ENCODE results near the gene NOL4L.
"Not testable (repeated sequence)": the region's sequence is repeated elsewhere in the genome, so short reads cannot be mapped to it uniquely, and the experiment has no call there.

NOL4L gene

DNA sequence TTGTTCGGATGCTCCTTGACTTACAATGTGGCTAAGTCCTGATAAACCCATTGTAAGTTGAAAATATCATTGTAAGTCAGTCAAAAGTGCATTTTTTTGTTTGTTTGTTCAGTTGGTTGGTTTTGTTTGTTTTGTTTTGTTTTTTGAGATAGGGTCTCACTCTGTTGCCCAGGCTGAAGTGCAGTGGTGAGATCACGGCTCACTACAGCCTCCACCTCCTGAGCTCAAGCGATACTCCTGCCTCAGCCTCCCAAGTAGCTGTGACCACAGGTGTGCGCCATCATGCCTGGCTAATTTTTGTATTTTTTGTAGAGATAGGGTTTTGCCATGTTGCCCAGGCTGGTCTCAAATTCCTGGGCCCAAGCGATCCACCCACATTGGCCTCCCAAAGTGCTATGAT lies 9.5 kb upstream of the NOL4L start:
- ATAC-seq (ENCODE audit: low read depth); H3K4me1 Mint-ChIP-seq; H3K9me3 Mint-ChIP-seq; H3K27me3 Mint-ChIP-seq; H3K36me3 Mint-ChIP-seq; DNase-seq (ENCODE audit: low spot score in 2 of 2); H3K4me3 Mint-ChIP-seq; H3K27ac Mint-ChIP-seq: not testable (repeated sequence)

DNA sequence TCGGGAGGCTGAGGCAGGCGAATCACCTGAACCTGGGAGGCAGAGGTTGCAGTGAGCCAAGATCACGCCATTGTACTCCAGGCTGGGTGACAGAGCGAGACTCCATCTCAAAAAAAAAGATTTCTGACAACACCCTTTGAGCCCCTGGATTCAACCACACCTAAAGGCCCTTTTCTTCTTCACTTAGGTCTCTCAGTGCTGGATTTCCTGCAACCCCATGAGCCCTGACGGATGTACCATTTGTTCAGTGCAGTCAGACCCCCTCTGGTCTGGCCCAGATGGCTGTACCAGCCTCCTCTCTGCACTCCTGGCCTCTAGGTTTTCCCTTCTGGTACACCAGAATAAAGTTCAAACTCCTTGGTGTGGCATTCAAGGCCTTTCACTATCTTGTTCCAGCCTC lies 9.1 kb upstream of the NOL4L start:
- Mint-ChIP-seq H3K27ac (no peak overlapping the region), H3K4me3 (no peak overlapping the region), H3K9me3 (no peaks in the 10 kb centered on the region), H3K4me1 (no peaks in the 10 kb centered on the region), H3K27me3 (no peaks in the 10 kb centered on the region), H3K36me3 (no peaks in the 10 kb centered on the region)
- DNase-seq (ENCODE audit: low spot score in 2 of 2) (no peak), ATAC-seq (ENCODE audit: low read depth) (no peak)

DNA sequence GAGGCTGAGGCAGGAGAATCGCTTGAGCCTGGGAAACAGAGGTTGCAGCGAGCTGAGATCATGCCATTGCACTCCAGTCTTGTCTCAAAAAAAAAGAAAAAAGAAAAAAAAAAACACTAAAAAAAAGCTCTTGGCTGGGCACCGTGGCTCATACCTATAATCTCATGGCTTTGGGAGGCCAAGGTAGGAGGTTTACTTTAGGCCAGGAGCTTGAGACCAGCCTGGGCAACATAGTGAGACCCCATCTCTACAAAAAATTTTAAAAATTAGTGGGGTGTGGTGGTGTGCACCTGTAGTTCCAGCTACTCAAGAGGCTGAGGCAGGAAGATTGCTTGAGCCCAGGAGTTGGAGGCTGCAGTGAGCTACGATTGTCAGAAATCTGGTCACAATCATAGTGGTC lies 7.5 kb upstream of the NOL4L start:
- not testable (repeated sequence) for H3K4me3 Mint-ChIP-seq; DNase-seq (ENCODE audit: low spot score in 2 of 2); H3K36me3 Mint-ChIP-seq; H3K27ac Mint-ChIP-seq; H3K9me3 Mint-ChIP-seq; H3K27me3 Mint-ChIP-seq; ATAC-seq (ENCODE audit: low read depth); H3K4me1 Mint-ChIP-seq

DNA sequence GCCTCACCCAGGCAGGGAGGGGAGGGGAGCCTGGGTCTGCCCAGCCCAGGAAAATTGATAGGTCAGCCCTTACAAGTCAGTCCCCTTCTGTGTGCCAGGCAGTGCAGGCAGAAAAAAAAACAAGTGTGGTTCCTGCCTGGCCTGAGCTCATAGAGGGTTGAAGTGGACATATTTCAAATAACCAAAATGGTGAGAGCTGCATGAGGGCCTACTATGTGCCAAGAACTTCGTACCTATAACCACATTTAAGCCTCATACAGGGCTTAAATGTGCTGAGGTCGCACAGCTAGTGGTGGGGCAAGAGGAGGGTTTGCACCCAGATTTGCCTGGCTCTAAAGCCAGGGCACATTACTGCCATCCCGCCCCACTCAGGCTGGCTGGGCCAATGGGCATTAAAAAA lies 6.9 kb upstream of the NOL4L start:
- Mint-ChIP-seq H3K4me1 (peaks cover 2% of the 10 kb centered on the region), H3K36me3 (no peaks in the 10 kb centered on the region), H3K9me3 (no peaks in the 10 kb centered on the region), H3K27ac (no peak overlapping the region), H3K27me3 (no peaks in the 10 kb centered on the region), H3K4me3 (no peak overlapping the region)
- ATAC-seq (ENCODE audit: low read depth) (no peak), DNase-seq (ENCODE audit: low spot score in 2 of 2) (no peak)

DNA sequence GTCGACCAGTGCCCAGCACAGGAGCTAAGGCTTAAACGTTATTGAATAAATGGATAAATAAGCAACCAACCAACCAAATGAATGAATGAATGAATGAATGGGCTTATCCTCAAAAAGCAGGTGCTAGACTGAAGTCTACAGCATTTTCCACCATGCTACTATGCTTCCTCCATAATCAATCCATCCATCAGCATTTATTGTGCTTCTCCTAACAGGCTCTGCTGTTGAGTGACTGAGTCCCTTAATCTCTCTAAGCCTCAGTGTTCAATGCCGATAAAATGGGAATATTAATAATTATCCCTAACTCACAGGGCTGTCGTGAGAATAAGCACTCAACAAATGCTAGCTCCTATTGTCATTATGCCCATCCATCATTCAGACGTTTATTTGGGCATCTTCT lies 4.6 kb upstream of the NOL4L start:
- Mint-ChIP-seq H3K9me3 (no peaks in the 10 kb centered on the region), H3K27ac (no peak overlapping the region), H3K36me3 (no peaks in the 10 kb centered on the region), H3K27me3 (no peaks in the 10 kb centered on the region), H3K4me3 (no peak overlapping the region), H3K4me1 (peaks cover 17% of the 10 kb centered on the region)
- ATAC-seq (ENCODE audit: low read depth) (no peak), DNase-seq (ENCODE audit: low spot score in 2 of 2) (no peak)

DNA sequence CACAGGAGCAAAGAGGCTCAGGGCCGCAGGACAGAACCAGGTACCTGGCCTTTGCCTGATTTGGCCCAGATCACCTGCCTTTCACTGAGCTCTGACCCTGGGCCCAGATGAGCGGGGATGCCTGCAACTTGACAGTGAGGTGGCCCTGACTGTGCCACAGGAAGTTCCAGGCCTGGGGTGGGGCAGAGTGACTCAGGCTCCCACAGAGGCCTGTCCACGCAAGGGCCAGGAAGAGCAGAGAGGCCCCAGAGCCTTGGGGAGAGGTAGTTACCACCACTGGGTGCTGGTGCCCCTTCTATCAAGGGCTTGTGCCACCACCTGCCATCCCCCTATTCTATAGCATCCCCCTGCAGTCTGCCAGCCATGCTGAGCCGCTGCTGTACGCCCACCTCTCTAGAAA lies 4.1 kb upstream of the NOL4L start:
- Mint-ChIP-seq H3K36me3 (no peaks in the 10 kb centered on the region), H3K27ac (no peak overlapping the region), H3K9me3 (no peaks in the 10 kb centered on the region), H3K4me3 (no peak overlapping the region), H3K27me3 (no peaks in the 10 kb centered on the region), H3K4me1 (peaks cover 17% of the 10 kb centered on the region)
- DNase-seq (ENCODE audit: low spot score in 2 of 2): no peak
- ATAC-seq (ENCODE audit: low read depth): no peak

DNA sequence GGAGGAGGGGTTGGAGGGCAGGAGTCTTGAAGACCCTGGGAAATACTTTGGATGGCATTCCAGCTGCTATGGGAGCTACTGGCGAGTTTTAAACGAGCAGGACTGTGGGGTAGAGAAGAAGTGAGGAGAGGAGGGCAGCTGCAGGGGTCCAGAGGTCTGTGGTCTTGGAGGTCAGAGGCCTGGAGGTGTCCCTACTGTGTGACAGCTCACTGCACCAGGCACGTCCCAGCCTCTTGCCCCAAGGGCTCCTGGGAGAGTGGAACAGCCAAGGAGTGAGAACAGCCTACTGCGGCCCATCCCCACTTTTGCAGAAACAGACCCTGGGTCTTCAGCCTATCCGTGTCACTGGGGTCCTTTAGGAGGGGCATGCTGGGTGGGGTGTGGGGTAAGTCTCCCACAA lies 2.9 kb upstream of the NOL4L start:
- Mint-ChIP-seq H3K27ac (no peak overlapping the region), H3K27me3 (no peaks in the 10 kb centered on the region), H3K9me3 (no peaks in the 10 kb centered on the region), H3K4me3 (no peak overlapping the region), H3K4me1 (peaks cover 17% of the 10 kb centered on the region), H3K36me3 (no peaks in the 10 kb centered on the region)
- DNase-seq (ENCODE audit: low spot score in 2 of 2) (no peak), ATAC-seq (ENCODE audit: low read depth) (no peak)

DNA sequence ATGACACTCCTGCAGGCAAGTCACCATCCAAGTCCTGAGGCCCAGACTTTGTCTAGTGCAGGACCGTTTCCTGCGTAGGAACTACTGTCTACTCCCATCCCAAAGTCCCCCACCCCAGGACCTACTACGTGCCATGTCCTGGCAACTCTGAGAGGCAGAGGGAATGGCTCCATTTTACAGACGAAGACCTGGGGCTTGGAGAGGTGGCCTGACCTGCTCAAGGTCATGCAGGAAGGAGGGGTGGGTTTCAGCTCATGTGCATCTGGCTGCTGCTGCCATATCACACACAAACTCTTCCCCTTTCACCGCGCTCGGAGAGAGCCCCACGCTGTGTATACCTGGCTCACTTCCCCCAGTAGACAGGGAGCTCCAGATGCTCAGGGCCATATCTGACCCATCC lies 1.2 kb upstream of the NOL4L start:
- Mint-ChIP-seq H3K36me3 (no peaks in the 10 kb centered on the region), H3K27me3 (no peaks in the 10 kb centered on the region), H3K4me3 (peak overlapping the region; percentile 87), H3K27ac (peak overlapping the region; percentile 78), H3K9me3 (no peaks in the 10 kb centered on the region), H3K4me1 (peaks cover 23% of the 10 kb centered on the region)
- no peak for DNase-seq (ENCODE audit: low spot score in 2 of 2)
- ATAC-seq (ENCODE audit: low read depth): peak; percentile 29

DNA sequence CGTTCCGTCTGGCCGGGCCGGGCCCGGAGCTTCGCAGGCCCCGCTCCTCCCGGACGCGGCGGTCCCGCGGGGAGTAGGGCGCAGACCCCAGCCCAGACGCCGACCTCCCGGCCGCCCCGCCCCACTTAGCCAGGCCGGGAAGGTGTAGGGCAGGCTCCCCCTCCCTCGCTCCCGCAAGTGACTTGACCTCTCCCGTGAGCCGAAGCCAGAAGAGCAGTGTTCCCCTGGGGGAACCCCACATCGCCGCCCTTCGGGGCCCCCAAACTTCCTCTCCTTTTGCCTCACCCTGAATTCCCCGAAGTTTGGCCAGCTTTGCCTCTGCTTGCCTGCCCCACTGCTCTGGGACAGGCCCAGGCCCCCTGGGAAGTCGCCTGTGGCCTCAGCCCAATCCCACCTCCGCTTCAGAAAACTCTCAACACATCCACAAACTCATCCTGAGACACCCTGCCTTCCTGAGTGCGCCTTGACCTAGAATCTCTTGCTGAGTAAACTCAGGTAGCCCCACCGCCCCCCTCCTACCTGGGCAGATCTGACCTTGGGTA lies 524 bp upstream of the NOL4L start:
- Mint-ChIP-seq H3K27me3 (no peaks in the 10 kb centered on the region), H3K4me1 (peaks cover 24% of the 10 kb centered on the region), H3K36me3 (no peaks in the 10 kb centered on the region), H3K4me3 (peak overlapping the region; percentile 87), H3K9me3 (no peaks in the 10 kb centered on the region), H3K27ac (peak overlapping the region; percentile 78)
- ATAC-seq (ENCODE audit: low read depth) (peak; percentile 26), DNase-seq (ENCODE audit: low spot score in 2 of 2) (peak in 1 of 2 donors; percentile 46)

DNA sequence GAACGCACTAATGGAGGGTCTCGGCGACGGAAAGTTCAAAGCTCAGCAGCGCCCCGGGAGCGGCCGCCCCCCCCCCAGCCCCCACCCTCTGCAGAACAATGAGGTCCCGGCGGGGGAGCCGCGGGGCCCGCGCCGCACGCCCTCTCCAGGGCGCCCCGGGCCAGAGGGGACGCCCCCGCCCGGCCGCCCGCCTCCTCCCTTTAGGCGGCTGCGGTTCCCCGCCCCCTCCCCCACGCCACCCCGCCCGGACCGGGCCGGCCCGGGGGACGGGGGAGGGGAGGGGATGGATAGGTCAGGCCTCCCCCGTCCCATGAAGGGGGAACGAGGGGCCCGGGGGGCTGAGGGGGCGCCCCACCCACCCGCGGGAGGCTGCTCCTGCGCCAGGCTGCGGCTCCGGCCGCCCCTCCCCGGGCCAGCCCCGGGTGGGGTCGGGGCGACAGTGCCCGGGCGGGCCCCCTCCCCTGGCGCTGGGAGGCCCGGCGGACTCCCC lies 1.5 kb downstream of the NOL4L start:
- Mint-ChIP-seq H3K27ac (no peak overlapping the region), H3K4me3 (peak overlapping the region; percentile 62), H3K36me3 (no peaks in the 10 kb centered on the region), H3K27me3 (no peaks in the 10 kb centered on the region), H3K4me1 (peaks cover 28% of the 10 kb centered on the region), H3K9me3 (no peaks in the 10 kb centered on the region)
- peak; percentile 29 for ATAC-seq (ENCODE audit: low read depth)
- peak in 1 of 2 donors; percentile 40 for DNase-seq (ENCODE audit: low spot score in 2 of 2)

DNA sequence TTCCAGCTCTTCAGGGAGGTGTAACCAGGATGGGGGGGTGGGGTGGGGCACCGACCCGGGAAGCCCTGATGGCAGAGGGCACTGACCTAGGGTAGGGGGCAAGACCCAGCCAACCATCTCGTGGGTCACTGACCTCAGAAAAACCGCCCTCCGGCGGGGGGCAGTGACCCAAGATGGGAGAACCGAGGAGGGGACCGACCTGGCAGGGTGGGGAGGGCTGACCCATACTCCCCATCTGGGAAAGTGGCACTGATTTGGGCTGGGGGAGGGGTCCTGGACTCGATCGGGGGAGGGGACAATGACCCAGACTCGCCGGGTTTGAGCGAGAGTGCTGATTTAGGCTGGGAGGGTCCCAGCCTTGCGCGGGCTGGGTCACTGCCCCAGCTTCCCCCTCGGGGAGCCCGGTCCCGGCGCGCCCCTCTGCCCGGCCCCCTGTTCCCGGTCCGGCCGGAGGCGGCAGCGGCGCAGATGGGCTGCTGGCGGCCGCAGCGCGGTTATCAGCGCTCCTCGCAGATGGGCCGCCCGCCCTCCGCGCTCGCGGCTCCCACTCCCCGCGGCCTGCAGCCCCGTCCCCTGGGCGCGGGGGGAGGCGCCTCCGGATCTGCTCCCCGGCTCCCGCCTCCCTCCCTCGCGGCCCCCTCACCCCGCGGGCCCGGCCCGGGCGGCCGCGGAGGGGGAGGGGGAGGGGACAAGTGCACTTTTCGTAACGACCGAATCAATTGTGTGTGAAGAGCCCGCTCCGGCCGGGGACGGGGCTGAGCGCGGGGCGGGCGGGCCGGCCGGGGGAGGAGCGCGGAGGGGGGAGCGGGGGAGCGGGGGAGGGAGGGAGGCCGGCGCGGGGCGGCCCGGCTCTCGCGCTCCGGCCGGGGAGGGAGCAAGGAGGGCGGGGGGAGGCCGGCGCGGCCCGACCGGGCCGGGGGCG lies 2.2 kb downstream of the NOL4L start:
- ATAC-seq (ENCODE audit: low read depth) (peak; percentile 9), DNase-seq (ENCODE audit: low spot score in 2 of 2) (peak in 1 of 2 donors; percentile 31)
- Mint-ChIP-seq H3K27me3 (no peaks in the 10 kb centered on the region), H3K9me3 (no peaks in the 10 kb centered on the region), H3K4me3 (peak overlapping the region; percentile 62), H3K36me3 (no peaks in the 10 kb centered on the region), H3K27ac (no peak overlapping the region), H3K4me1 (peaks cover 30% of the 10 kb centered on the region)

DNA sequence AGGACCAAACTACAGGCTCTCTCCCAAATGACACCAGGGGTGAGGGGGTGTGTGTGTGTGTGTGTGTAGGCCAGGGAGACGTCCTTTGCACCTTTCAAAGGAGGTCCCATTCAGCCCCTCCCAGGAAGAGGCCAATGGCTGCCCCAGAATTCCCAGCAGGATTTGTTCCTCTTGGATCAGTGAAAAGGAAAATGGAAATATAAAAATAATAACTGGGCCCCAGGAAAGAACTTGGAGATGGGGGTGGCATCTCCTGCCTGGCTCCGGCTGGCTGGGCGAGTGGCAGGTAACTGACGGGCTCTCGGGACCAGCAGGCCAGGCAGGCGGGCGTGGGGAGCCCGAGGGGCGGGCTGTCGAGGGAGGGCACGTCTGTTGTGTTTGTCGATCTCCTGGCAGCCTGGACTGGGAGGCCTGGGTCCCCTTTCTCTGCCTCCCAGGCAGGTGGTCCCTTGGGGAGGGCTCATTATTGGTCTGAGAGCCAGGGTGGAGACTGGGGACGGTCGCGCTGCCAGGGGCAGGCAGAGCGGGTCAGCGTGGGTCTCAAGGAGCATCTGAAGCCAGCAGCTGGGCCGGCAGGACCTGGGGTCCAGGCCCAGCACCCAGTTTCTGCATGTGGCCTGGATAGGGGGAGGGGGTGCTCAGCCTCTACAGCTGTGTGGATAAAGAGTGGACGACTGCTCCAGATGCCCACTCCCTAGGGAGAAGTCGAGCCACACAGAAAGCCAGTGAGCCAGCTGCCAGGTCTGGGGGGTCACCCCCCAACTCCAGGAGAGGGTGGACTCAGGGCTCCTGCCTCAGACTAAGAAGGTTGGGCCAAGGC lies 3.1 kb downstream of the NOL4L start:
- Mint-ChIP-seq H3K27ac (peak overlapping the region; percentile 46), H3K4me1 (peaks cover 32% of the 10 kb centered on the region), H3K9me3 (no peaks in the 10 kb centered on the region), H3K4me3 (peak overlapping the region; percentile 81), H3K27me3 (no peaks in the 10 kb centered on the region), H3K36me3 (no peaks in the 10 kb centered on the region)
- no peak for ATAC-seq (ENCODE audit: low read depth)
- no peak for DNase-seq (ENCODE audit: low spot score in 2 of 2)

DNA sequence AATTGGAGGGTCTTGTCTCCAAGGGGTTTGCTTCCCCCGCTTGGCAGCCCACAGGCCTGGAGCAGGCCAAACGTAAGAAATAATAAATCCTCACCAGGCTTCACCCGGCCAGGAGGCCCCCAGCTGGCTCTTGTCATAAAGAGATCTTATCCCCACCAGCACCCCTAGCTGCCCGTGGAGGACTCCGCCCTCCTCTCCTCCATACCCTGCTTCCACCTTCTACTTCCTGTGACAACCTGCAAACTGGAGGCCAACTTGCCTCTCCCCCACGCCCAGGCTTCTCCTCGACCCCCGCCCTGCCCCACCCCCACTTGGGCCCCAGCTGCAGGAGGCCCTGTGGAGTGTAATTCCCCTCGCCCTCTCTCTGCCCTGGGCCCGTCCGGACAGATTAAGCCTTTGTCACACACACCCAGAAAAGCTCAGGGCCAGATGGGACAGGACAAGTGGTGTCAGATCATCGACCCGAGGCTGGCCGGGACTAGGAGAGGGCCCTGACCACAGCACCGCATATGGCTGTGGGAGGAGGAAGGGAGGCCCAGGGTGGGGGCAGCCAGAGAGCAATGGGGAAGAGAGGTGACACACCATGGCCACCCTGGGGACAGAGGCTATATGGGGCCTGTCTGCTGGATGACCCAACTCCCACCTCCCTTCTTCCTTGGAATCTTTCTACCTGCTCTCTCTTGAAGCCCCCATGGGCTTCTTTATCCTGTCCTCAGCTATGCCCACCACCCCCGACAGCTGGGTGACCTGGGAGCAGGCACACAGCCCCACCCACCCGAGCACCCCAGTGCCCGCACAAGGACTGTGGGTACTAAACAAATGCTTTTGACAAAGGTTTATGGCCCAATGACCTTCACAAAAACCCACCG lies 3.9 kb downstream of the NOL4L start:
- H3K4me1 Mint-ChIP-seq: peaks cover 23% of the 10 kb centered on the region
- no peaks in the 10 kb centered on the region for H3K9me3 Mint-ChIP-seq
- ATAC-seq (ENCODE audit: low read depth): no peak
- DNase-seq (ENCODE audit: low spot score in 2 of 2): no peak
- peak overlapping the region; percentile 46 for H3K27ac Mint-ChIP-seq
- no peaks in the 10 kb centered on the region for H3K36me3 Mint-ChIP-seq
- H3K4me3 Mint-ChIP-seq: peak overlapping the region; percentile 81
- no peaks in the 10 kb centered on the region for H3K27me3 Mint-ChIP-seq
